GM12864 (cell line): ENCODE measurements around the gene SPAG7.

Source experiments
- DNase-seq: peaks from one replicate; pipeline ENCODE4 v3.0.0-alpha.2; 2011; ENCODE audit warnings: low read depth
- H3K4me3 ChIP-seq: 2 replicates; pipeline ENCODE4 v1.5.1; 2011; ENCODE audit warnings: mild to moderate bottlenecking, low read depth, low read length, control low read depth
- CTCF ChIP-seq: IDR thresholded peaks from 2 replicates; pipeline ENCODE4 v1.5.1; 2011; ENCODE audit warnings: low read depth, mild to moderate bottlenecking, moderate library complexity, low read length, control low read depth, inconsistent platforms; ENCODE audit errors: missing control alignments

SPAG7 gene

GRCh38 chr17:4987767-4988567 lies 20.4 kb upstream of the SPAG7 start:
- peak overlapping the region; percentile 97 for H3K4me3 ChIP-seq
- no peak for DNase-seq
- no peak for TF ChIP-seq CTCF

DNA sequence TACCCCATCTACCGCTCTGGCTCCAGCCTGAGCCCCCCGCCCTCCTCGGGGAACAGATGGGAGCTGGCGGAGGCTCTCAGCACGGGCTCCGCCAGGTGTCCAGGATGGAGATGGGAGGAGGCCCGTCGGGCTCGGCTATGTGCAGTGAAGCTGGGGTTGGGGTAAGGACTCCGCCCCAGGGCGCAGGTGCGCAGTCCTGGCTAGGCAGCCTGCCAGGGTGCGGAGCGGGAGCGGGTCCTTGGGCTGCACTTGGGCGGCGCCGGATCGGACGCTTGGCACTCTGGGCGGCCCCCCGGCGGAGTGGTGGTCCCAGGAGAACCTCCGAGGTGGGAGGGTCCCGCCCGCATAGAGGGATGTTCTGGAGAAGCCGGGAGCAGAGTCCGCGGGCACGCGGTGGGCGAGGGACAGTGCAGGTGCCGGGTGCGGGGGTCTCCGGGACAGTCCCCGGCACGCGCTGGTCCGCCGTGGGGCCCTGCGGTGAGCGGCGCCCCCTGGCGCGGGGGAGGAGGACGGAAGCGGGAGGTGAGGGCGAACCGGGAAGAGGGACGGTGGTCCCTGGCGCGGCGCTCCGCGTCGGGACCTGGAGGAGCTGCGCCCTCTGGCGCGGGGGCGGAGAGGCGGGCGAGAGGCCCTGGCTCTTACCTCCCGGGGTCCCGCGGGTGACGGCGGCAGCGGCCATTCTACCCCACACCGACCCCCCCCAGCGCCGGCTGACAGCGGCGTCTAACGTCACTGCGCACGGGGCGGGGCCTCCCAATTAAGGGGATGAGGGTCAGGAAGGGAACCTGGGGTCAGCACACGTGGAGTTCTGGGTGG lies 19.5 kb upstream of the SPAG7 start, which contains the start of gene CAMTA2:
Gene CAMTA2, minus strand, starts transcription at position 725 of the 816 bp plus-strand sequence. CDS start 1,453 bp downstream, outside the sequence.
- peak within 1 kb of the TSS; percentile 97 for H3K4me3 ChIP-seq
- peak; percentile 71 for TF ChIP-seq CTCF
- DNase-seq = no peak

DNA sequence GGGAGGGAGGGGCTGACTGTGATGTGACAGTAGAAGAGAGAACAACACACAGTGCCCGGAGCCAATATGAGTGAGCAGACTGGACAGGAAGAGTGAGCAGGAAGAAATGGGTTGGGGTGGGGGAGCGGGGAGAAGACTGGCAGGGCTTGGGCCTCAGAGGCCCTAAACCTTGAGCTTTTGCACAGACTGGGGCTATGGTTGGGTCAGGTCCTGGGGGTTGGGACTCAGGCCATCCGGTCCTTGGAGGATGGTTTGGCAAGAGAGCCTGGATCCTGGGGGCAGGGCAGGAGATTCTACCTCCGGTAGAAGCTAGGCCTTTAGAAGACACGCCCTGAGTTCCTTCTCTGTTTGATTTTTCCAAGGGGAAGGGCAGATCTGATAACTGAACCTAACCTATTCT lies 18.8 kb upstream of the SPAG7 start:
- H3K4me3 ChIP-seq = peak overlapping the region; percentile 97
- no peak for DNase-seq
- no peak for TF ChIP-seq CTCF

GRCh38 chr17:4982305-4982704 lies 14.7 kb upstream of the SPAG7 start:
- H3K4me3 ChIP-seq = no peak overlapping the region
- DNase-seq = no peak
- TF ChIP-seq CTCF = no peak

DNA sequence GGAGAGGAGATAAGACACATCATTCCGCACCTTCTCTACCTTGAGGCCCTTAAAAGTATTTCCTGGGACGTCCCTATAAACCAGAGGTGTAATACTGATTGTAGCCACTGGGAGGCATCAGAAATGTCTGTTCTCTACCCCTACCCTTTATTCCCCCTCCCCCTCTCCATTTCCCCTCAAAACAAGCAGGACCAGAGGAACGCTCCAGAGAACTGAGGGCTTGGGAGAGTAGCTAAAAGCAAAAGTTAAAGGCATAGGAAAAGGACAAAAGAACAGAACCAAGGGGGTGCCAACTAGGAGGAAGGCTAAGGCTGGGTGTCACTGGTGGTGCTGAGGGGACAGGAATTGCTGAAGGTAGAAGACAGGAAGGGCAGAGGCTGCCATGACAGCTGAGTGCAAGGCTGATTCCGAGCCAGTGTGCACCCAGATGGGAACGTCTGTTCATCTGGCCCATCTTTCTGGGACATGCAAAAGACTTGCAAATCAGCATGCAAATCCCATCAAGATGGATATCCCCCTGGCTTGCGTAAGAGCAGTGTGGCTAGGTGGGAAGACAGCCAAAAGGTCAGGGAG lies 13.1 kb upstream of the SPAG7 start:
- DNase-seq = no peak
- H3K4me3 ChIP-seq = no peak overlapping the region
- peak; percentile 84 for TF ChIP-seq CTCF

DNA sequence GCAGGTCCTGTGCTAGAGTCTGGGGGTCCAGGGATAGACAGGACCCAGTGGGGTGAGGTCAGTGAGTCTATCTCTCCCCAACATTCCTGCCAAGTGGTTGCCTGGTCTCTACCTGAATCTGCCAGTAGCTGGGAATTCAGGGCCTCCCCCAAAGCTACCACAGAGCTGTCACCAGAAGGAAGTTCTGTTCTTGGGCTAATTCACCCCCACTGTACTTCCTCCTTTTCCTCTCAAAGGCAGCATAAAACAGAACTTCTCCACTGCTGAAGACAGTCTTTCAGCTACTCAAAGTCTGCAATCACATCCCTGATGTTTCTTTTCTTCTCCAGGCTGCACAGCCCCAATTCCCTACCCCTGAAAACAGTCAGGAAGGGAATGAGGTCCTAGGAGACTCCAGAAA lies 11.1 kb upstream of the SPAG7 start:
- DNase-seq = no peak
- no peak for TF ChIP-seq CTCF

More for the DNA sequence above, 11.1 kb upstream of the SPAG7 start:
- no peak overlapping the region for H3K4me3 ChIP-seq
